Aorta (tissue), 5 donors: ENCODE results near the gene EEF2K. TPM values are rescaled to one million over a fixed set of nuclear protein-coding genes. Genes with fewer than 3 reads are reported as not detected.

Experiments
- ATAC-seq: fragments of 200-7000 bp; cut with Tn5 transposase; one replicate; pipeline ENCODE4 v1.9.1; 2022; ENCODE audit warnings: moderate library complexity; ENCODE audit not compliant: low FRiP score
- DNase-seq, 2 donors: peaks; one replicate each; pipeline ENCODE4 v3.0.0-alpha.2; 2020
- H3K27ac ChIP-seq, 2 donors: one replicate each; pipeline ENCODE4 v1.5.1; 2013; ENCODE audit warnings: low read length in 2 of 2, mild to moderate bottlenecking in 2 of 2, moderate library complexity in 2 of 2, control low read depth in 1 of 2, inconsistent platforms in 1 of 2, low read depth in 1 of 2
- H3K27me3 ChIP-seq, 2 donors: one replicate each; pipeline ENCODE4 v1.6.1; 2013; ENCODE audit warnings: control low read depth in 1 of 2, low read length in 1 of 2, mild to moderate bottlenecking in 1 of 2, moderate library complexity in 1 of 2; ENCODE audit not compliant: insufficient read depth in 2 of 2, control insufficient read depth in 1 of 2
- H3K36me3 ChIP-seq, 2 donors: one replicate each; pipeline ENCODE4 v1.6.1; 2013; ENCODE audit warnings: control low read depth in 1 of 2, low read length in 1 of 2, mild to moderate bottlenecking in 1 of 2; ENCODE audit not compliant: insufficient read depth in 2 of 2, control insufficient read depth in 1 of 2
- H3K4me1 ChIP-seq, 2 donors: one replicate each; pipeline ENCODE4 v1.6.1; 2013; ENCODE audit warnings: low read length in 2 of 2, control low read depth in 1 of 2, mild to moderate bottlenecking in 1 of 2, moderate library complexity in 1 of 2; ENCODE audit not compliant: insufficient read depth in 2 of 2, control insufficient read depth in 1 of 2
- H3K4me3 ChIP-seq, 2 donors: one replicate each; pipeline ENCODE4 v1.5.1; 2013; ENCODE audit warnings: low read length in 2 of 2, control low read depth in 1 of 2, mild to moderate bottlenecking in 1 of 2
- H3K9me3 ChIP-seq: one replicate; pipeline ENCODE4 v1.6.1; 2013; ENCODE audit warnings: mild to moderate bottlenecking, low read length; ENCODE audit not compliant: control insufficient read depth
- WGBS, 2 donors: extraction: QIAGEN DNeasy Blood & Tissue Kit; methylation state at CpG; one replicate each; pipeline ENCODE4 v1.1.7; 2013; 5-methylcytosine and 5-hydroxymethylcytosine counted together
- intact Hi-C, 2 donors: fragments of 100-400 bp; cut with DNase I; formaldehyde crosslinking; loops; one replicate each; pipeline versions ENCODE4 v1.14.2 to v1.15.0; 2022
- polyA plus RNA-seq, 2 donors: library from polyadenylated mRNA; stranded (reverse); fragments of 200-250 nt; gene quantifications; one replicate each; pipeline ENCODE4 v1.2.3, GENCODE V29; 2013
- total RNA-seq, 2 donors: library from RNA; stranded (reverse); fragmentation: NEBNext Ultra II Directional; extraction: Animal tissue kit (Norgen Biotek cat#: 25700); gene quantifications; one replicate each; pipeline ENCODE4 v1.2.1, GENCODE V29; 2021
- donor health status: healthy with polysubstance abuse.
- donor health status: Bipolar disorder and iron deficiency.
- donor health status: DM: no; HTN: no; CAD: no.
- donor health status: DM: no; HTN: no; CAD: no.
- donor health status: DM: yes; HTN: yes; CAD: no.

The EEF2K gene
- total and polyA plus RNA-seq, 4 donors = 9.3 to 56.3 (median 26.3) TPM

DNA sequence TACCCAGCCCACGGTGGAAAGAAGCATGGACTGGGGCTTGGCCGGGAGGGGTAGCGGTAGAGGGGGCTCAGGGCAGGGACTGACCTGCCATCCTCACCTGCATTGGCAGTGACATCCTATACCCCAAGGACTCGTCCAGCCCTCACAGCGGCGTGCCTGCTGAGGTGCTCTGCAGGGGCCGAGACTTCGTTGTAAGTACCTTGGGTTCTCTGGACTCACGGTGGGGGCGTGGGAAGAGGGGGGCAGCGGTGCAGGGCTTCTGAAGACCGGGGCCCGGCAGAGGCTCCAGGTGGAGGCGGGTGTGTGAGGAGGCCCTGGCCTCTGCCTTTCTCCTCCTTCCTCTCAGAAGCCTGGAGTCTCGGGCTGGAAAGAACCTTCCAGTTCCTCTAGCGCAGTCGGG, 116.7 kb downstream of the EEF2K start:
- H3K4me1 ChIP-seq = no peaks in the 10 kb centered on the region
- intact Hi-C loops = loop anchor here in 1 of 2 donors (5.0 to 10.0 kb wide), 2 partner anchors 1020 to 1138 kb away; no protein-coding TSS in a partner anchor
- WGBS, 2 donors = 88 to 92% methylated on average over 17 of the region's 17 CpGs
- H3K4me3 ChIP-seq = no peak overlapping the region
- H3K9me3 ChIP-seq = no peaks in the 10 kb centered on the region
- H3K27ac ChIP-seq = no peak overlapping the region
- H3K27me3 ChIP-seq = no peaks in the 10 kb centered on the region
- ATAC-seq = no peak
- peaks cover 0 to 2% of the 10 kb centered on the region in 2 donors for H3K36me3 ChIP-seq
- no peak for DNase-seq

DNA sequence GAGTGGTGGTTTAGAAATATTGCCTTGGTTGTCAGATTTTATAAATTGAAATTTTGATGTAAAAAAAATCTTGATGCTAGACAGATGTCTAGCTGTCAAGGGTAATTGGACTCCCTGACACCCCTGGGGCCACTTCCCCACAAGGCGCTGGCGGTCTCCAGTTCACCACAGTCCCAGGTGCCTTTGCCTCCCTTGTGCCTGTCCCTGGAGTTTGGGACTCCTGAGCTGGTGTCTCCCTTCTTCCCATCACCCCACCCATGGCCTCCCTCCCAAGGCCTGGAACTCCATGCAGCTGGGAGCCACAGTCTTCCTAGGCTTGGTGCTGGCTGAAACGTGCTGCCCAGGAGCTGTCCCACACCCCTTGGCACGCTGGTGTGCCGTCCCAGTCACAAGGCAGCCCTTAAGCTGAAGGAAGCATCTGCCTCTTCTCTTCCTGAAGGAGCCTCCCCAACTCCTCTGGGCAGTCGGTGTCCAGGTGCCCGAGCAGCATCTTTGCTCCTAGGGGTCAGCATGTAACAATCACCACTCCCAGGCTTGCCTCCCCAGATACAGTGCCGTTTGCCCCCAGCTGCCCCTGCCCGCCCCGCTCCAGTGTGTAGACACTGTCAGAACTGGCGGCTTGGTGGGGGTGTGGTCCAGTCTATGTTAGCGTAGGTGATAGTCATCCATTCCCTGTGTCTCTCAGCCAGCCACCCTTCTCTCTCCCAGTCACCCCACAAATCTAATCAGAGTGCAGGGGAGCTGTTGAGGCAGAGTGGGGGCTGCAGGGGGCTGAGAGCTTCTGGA, 117.3 kb downstream of the EEF2K start:
- 88% methylated on average over 12 of the region's 12 CpGs for WGBS, 2 donors
- peaks cover 0 to 2% of the 10 kb centered on the region in 2 donors for H3K36me3 ChIP-seq
- no peak overlapping the region for H3K4me3 ChIP-seq
- intact Hi-C loops = loop anchor here in 1 of 2 donors (5.0 to 10.0 kb wide), 2 partner anchors 1021 to 1139 kb away; no protein-coding TSS in a partner anchor
- H3K27ac ChIP-seq = no peak overlapping the region
- H3K27me3 ChIP-seq = no peaks in the 10 kb centered on the region
- H3K9me3 ChIP-seq = no peaks in the 10 kb centered on the region
- no peak for DNase-seq
- no peak for ATAC-seq
- H3K4me1 ChIP-seq = no peaks in the 10 kb centered on the region

DNA sequence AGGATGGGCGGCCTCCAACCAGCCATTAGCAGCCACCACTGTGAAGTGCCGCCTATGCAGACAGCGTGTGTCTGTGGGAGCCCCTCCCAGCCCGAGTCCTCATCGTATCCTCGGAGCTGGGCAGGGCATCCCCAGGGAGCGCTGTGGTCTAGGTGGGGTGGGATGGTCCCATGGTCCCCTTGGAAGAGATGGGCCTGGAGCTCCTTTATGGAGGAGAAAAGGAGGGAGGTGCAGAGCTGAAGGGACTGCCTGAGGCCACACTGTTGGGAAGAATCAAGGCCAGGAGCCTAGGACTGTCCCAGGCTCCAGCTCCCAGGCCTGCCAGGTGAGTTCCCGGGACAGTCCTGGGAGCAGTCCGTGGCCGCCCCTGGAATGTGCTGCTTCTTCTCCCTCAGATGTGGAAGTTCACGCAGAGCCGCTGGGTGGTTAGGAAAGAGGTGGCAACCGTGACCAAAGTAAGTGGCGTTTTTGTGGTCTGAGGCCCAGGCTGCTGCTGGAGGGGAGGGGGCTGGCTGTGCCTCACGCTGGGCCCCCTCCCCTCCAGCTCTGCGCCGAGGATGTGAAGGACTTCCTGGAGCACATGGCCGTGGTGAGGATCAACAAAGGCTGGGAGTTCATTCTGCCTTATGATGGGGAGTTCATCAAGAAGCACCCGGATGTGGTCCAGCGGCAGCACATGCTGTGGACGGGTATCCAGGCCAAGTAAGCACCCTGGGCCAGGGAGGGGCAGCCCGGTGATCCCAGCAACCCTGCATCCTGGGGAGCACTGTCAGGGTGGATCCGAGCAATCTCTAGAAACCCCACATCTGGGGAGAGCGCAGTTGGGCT, 118.1 kb downstream of the EEF2K start:
- DNase-seq = no peak
- Histone ChIP-seq H3K36me3 (peaks cover 0 to 2% of the 10 kb centered on the region in 2 donors), H3K9me3 (no peaks in the 10 kb centered on the region), H3K27me3 (no peaks in the 10 kb centered on the region), H3K4me3 (no peak overlapping the region), H3K4me1 (no peaks in the 10 kb centered on the region), H3K27ac (no peak overlapping the region)
- intact Hi-C loops = loop anchor here in 1 of 2 donors (5.0 to 10.0 kb wide), 2 partner anchors 1022 to 1139 kb away; no protein-coding TSS in a partner anchor
- ATAC-seq = no peak
- 87 to 91% methylated on average over 24 of the region's 24 CpGs for WGBS, 2 donors

DNA sequence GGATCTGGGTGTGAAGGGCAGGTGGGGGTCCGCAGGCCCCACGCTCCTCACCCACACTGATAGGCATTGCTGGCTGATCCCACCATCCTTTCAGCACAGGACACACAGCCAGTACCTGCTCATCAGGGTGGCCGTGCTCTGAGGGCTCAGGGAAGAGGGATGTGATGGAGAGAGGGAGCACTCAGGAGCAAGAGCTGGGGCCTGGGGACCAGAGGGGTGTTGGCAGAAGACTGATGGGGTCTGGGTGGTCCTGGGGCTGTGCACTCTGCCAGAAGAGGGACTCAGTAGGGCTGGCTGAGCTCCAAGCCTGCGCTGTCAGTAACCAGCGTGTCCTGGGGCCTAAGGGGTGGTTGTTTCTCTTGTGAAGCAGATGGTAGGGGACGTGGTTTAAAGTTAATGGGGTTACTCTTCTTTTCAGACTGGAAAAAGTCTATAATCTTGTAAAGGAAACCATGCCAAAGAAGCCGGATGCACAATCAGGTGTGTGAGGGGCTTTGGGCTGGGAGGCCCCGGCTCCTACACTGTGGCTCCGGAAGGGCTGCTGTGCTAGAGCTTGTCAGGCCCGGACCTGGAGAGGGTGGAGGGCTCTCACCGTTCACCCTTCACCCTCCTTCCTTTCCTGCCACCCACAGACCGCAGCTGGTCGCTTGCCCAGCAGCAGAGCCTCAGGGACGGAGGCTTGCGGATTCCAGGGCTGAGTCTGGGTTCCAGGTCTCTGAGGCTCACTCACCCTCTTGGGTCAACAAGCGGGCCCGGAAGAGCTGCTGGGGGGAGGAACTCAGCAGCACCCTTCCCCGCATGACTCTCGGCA, 118.9 kb downstream of the EEF2K start:
- intact Hi-C loops = loop anchor here in 1 of 2 donors (5.0 to 10.0 kb wide), 2 partner anchors 1023 to 1140 kb away; no protein-coding TSS in a partner anchor
- Histone ChIP-seq H3K9me3 (no peaks in the 10 kb centered on the region), H3K4me1 (no peaks in the 10 kb centered on the region), H3K27me3 (no peaks in the 10 kb centered on the region), H3K4me3 (no peak overlapping the region), H3K36me3 (peaks cover 0 to 2% of the 10 kb centered on the region in 2 donors), H3K27ac (no peak overlapping the region)
- WGBS, 2 donors = 86 to 89% methylated on average over 18 to 19 of the region's 19 CpGs
- no peak for DNase-seq
- ATAC-seq = no peak

DNA sequence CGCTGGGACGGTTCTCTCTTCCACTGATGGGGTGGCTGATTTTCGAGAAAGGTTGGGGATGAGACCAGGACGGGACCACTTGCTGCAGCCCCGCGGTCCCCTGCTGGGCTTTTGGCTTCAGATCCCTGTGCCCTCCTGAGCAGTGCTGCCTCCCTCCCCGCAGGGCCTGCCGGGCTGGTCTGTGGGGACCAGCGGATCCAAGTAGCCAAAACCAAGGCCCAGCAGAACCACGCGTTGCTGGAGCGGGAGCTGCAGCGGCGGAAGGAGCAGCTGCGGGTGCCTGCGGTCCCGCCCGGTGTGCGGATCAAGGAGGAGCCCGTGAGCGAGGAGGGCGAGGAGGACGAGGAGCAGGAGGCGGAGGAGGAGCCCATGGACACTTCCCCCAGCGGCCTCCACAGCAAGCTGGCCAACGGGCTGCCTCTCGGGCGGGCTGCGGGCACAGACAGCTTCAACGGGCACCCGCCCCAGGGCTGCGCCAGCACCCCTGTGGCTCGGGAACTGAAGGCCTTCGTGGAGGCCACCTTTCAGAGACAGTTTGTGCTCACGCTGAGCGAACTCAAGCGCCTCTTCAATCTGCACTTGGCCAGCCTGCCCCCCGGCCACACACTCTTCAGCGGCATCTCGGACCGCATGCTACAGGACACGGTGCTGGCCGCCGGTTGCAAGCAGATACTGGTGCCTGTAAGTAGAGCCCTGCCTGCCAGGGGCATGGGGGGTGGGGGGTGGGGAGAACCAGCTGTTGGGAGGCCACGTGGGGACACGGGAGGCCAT, 119.7 kb downstream of the EEF2K start:
- no peaks in the 10 kb centered on the region for H3K27me3 ChIP-seq
- no peak overlapping the region for H3K4me3 ChIP-seq
- DNase-seq = no peak
- H3K36me3 ChIP-seq = peaks cover 0 to 2% of the 10 kb centered on the region in 2 donors
- WGBS, 2 donors = 93 to 94% methylated on average over 41 to 46 of the region's 46 CpGs
- H3K27ac ChIP-seq = no peak overlapping the region
- no peak for ATAC-seq
- H3K9me3 ChIP-seq = no peaks in the 10 kb centered on the region
- intact Hi-C loops = loop anchor here in 1 of 2 donors (10.0 kb wide), 1 partner anchor 1141 kb away; no protein-coding TSS in a partner anchor
- H3K4me1 ChIP-seq = no peaks in the 10 kb centered on the region

DNA sequence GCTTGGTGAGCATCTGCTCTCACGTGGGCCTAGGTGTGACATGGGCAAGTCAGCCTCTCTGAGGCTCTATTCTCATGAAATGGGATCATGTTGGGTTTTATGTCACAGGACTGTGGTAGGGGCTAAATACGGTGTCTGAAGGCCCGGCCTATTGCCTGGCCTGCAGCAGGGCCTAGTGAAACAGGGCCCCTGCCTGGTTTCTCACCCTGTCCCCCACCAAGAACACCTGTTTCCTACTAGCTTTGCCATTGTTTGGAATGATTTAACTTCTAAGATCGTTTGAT, 120.2 kb downstream of the EEF2K start:
- Histone ChIP-seq H3K36me3 (peaks cover 0 to 2% of the 10 kb centered on the region in 2 donors), H3K27me3 (no peaks in the 10 kb centered on the region), H3K9me3 (no peaks in the 10 kb centered on the region), H3K4me1 (no peaks in the 10 kb centered on the region), H3K4me3 (no peak overlapping the region), H3K27ac (no peak overlapping the region)
- 81 to 86% methylated on average over 4 of the region's 4 CpGs for WGBS, 2 donors
- intact Hi-C loops = loop anchor here in 1 of 2 donors (10.0 kb wide), 1 partner anchor 1142 kb away; no protein-coding TSS in a partner anchor
- no peak for DNase-seq
- no peak for ATAC-seq

DNA sequence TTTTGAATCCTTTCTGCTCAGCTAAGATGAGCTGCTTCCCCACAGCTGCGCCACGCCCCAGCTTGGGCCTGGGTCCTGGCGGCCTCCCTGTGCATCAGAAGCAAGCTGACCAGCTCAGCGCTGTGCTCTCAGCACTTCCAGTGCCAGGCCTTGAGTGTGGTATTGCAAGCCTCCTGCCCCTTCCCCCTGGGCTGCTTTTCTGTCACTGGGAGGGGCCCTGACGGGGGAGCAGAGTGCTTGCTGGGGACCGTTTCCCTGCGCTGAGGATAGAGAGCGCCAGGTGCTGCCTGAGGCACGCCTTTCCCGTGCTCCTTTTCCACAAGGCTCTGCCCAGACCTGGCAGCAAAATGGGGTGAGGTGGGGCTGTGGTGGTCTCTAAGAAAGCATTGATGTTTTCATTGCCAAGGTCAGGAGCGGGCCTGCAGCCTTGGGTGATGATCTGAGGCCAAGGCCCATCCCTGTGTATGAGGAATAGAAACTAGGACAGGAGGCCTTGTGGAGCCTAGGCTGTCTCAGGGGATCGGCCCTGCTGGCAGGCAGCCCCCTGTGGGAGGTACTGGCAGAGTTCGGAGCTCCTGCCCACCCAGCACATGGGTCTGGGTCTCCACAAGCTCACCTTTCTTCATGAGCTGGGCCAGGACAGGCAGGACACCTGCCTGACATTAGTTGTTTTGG, 120.8 kb downstream of the EEF2K start:
- 77 to 87% methylated on average over 11 to 13 of the region's 13 CpGs for WGBS, 2 donors
- Histone ChIP-seq H3K27me3 (no peaks in the 10 kb centered on the region), H3K4me3 (no peak overlapping the region), H3K27ac (no peak overlapping the region), H3K9me3 (no peaks in the 10 kb centered on the region), H3K4me1 (no peaks in the 10 kb centered on the region), H3K36me3 (peaks cover 0 to 2% of the 10 kb centered on the region in 2 donors)
- DNase-seq (no peak), ATAC-seq (no peak)
- intact Hi-C loops = loop anchor here in 1 of 2 donors (10.0 kb wide), 1 partner anchor 1142 kb away; no protein-coding TSS in a partner anchor
